Measurements from ENCODE around the gene ADCY1. TPM values are rescaled to one million over a fixed set of nuclear protein-coding genes. Genes with fewer than 3 reads are reported as not detected.

ADCY1 gene
- total and polyA plus RNA-seq, 2 donors (not counting 3 experiments of a cell fraction or from before 2014, with no cell fraction given): 0.52 to 1.6 TPM

GRCh38 chr7:45716380-45717203, 142.4 kb downstream of the ADCY1 start:
- no peaks in the 10 kb centered on the region for H3K9me3 ChIP-seq (replicated peaks; ENCODE audit: control insufficient read depth, insufficient read depth, low read length)
- dilution Hi-C loops (cut with MboI; ENCODE audit: extremely low pct_ligation_motif_present, low sequenced_read_pairs) (no loop called here), intact Hi-C loops (cut with micrococcal nuclease) (no loop called here)
- H3K79me2 ChIP-seq (ENCODE audit: control insufficient read depth, insufficient read depth, low read length): no peaks in the 10 kb centered on the region
- no peak overlapping the region for H3K4me3 ChIP-seq (replicated peaks in 1 of 3; ENCODE audit: insufficient read depth in 1 of 3, low read depth in 1 of 3, low read length in 3 of 3)
- no peaks in the 10 kb centered on the region for H3K4me1 ChIP-seq (ENCODE audit: control insufficient read depth, extremely low read depth, insufficient read depth, low read length)
- no peak overlapping the region for H2AFZ ChIP-seq (ENCODE audit: low read depth, low read length)
- TF ChIP-seq EZH2 (IDR thresholded peaks at IDR 0.05; ENCODE audit: borderline replicate concordance, low read depth, low read length, severe bottlenecking) (no peak), MYC (IDR thresholded peaks at IDR 0.05; ENCODE audit: low read depth, low read length) (no peak), MAX (IDR thresholded peaks at IDR 0.05; ENCODE audit: insufficient read depth, insufficient read length) (no peak), CTCF (IDR thresholded peaks at IDR 0.05; ENCODE audit: extremely low read depth in 1 of 2, insufficient read depth in 1 of 2, low read depth in 1 of 2, low read length in 2 of 2) (no peak), JUN (IDR thresholded peaks at IDR 0.05; ENCODE audit: borderline replicate concordance, insufficient read depth, insufficient read length, low read depth) (no peak), POLR2A (IDR thresholded peaks at IDR 0.05; ENCODE audit: low read depth, low read length) (no peak)
- FAIRE-seq: no peak
- H3K9me1 ChIP-seq (replicated peaks; ENCODE audit: control insufficient read depth, extremely low read depth, insufficient read depth, low read length): no peaks in the 10 kb centered on the region
- no peaks in the 10 kb centered on the region for H3K36me3 ChIP-seq (ENCODE audit: control insufficient read depth in 2 of 2, extremely low read depth in 1 of 2, insufficient read depth in 2 of 2, low read length in 2 of 2)
- no peaks in the 10 kb centered on the region for H3K27me3 ChIP-seq (ENCODE audit: control insufficient read depth in 2 of 2, insufficient read depth in 2 of 2, low read length in 2 of 2)
- DNase-seq (ENCODE audit: low read depth, low spot score): no peak
- H3K27ac ChIP-seq (ENCODE audit: insufficient read depth, low read depth, low read length): no peak overlapping the region
- no peak overlapping the region for H3K4me2 ChIP-seq (ENCODE audit: insufficient read depth, low read length)
- BruUV-seq (replicated peaks): no TSS peak
- CTCF ChIA-PET: interaction anchor here (1.1 kb wide), 1 partner anchor 19 kb away, joined by 3 read pairs; no protein-coding TSS in a partner anchor
- POLR2A ChIA-PET: no interaction called here
- no peaks in the 10 kb centered on the region for H4K20me1 ChIP-seq (replicated peaks; ENCODE audit: control insufficient read depth, extremely low read depth, insufficient read depth, low read length)
- H3K9ac ChIP-seq (replicated peaks; ENCODE audit: extremely low read depth, insufficient read depth, low read length): no peak overlapping the region

Data from endothelial cell of umbilical vein (primary cell).